Measurements from ENCODE around the gene NLE1. TPM values are rescaled to one million over a fixed set of nuclear protein-coding genes. Genes with fewer than 3 reads are reported as not detected.

NLE1 gene
- total and polyA plus RNA-seq, 2 of the 8 experiments (the other 6 are each of a cell fraction or from before 2014, with no cell fraction given): 50.4 to 51.5 TPM

GRCh38 chr17:35135322-35135721 lies 6.8 kb downstream of the NLE1 start:
- H3K4me2 ChIP-seq (ENCODE audit: insufficient read depth in 1 of 2, low read depth in 2 of 2, low read length in 2 of 2): no peak overlapping the region
- no peak overlapping the region for H3K56ac ChIP-seq (replicated peaks; ENCODE audit: insufficient read length, low read depth, low read length)
- H4K91ac ChIP-seq (replicated peaks; ENCODE audit: insufficient read length, low read length): no peak overlapping the region
- WGBS, 2 experiments (ENCODE audit: extremely low coverage in 1 of 2, insufficient coverage in 1 of 2, insufficient read length in 1 of 2, insufficient replicate concordance in 2 of 2, low coverage in 1 of 2, low lambda C conversion rate in 2 of 2, missing lambda C conversion rate in 1 of 2): 90% methylated on average over 6 of the region's 6 CpGs; no CpG with 5 or more reads in 1 of the 2 experiments
- no peaks in the 10 kb centered on the region for H3K79me1 ChIP-seq (ENCODE audit: low read depth, low read length)
- no peaks in the 10 kb centered on the region for H3K27me3 ChIP-seq (replicated peaks in 1 of 4; ENCODE audit: control insufficient read depth in 3 of 4, extremely low read depth in 1 of 4, insufficient read depth in 3 of 4, low read length in 3 of 4)
- no peak overlapping the region for H3K9ac ChIP-seq (replicated peaks in 1 of 4; ENCODE audit: extremely low read depth in 1 of 4, low read depth in 3 of 4, low read length in 3 of 4)
- H3K4me1 ChIP-seq (replicated peaks in 1 of 4; ENCODE audit: control insufficient read depth in 3 of 4, insufficient read depth in 4 of 4, low read length in 3 of 4): no peaks in the 10 kb centered on the region
- H3K14ac ChIP-seq (ENCODE audit: insufficient read length): no peak overlapping the region
- no peak overlapping the region for H2AFZ ChIP-seq (ENCODE audit: low read length)
- peaks cover 4 to 27% of the 10 kb centered on the region in 2 experiments for H4K20me1 ChIP-seq (replicated peaks in 1 of 2; ENCODE audit: control insufficient read depth in 1 of 2, insufficient read depth in 2 of 2, low read length in 2 of 2)
- no peak overlapping the region for H4K8ac ChIP-seq (ENCODE audit: extremely low read depth, insufficient read depth, low read length)
- no peak overlapping the region for H2BK12ac ChIP-seq (ENCODE audit: low read depth, low read length)
- no peak overlapping the region for H2AK5ac ChIP-seq (ENCODE audit: low read depth, low read length)
- H4K5ac ChIP-seq (ENCODE audit: insufficient read length, low read depth, low read length): no peak overlapping the region
- no peak for DNase-seq (ENCODE audit: low read depth in 1 of 2, low spot score in 2 of 2)
- no peak overlapping the region for H2BK15ac ChIP-seq (ENCODE audit: low read length)
- peaks cover 56 to 90% (median 83%) of the 10 kb centered on the region in 4 experiments for H3K36me3 ChIP-seq (ENCODE audit: control insufficient read depth in 2 of 4, insufficient read depth in 4 of 4, low read length in 3 of 4)
- POLR2A ChIA-PET (ENCODE audit: partially characterized antibody): interaction anchor here (1.1 kb wide), 1 partner anchor 42 kb away, joined by 3 read pairs; no protein-coding TSS in a partner anchor
- CTCF ChIA-PET (ENCODE audit: partially characterized antibody): interaction anchor here (1.1 kb wide), 1 partner anchor 397 kb away, joined by 3 read pairs; no protein-coding TSS in a partner anchor
- H3K4ac ChIP-seq (replicated peaks; ENCODE audit: insufficient read length, low read depth, low read length): no peak overlapping the region
- H2BK5ac ChIP-seq (ENCODE audit: low read depth, low read length): no peak overlapping the region
- TF ChIP-seq POLR2AphosphoS5 (IDR thresholded peaks at IDR 0.05; ENCODE audit: low read depth, low read length): no peak
- TF ChIP-seq CBX8 (IDR thresholded peaks at IDR 0.05; ENCODE audit: borderline replicate concordance, low read depth, low read length): no peak
- no peak for TF ChIP-seq SIRT6 (IDR thresholded peaks at IDR 0.05; ENCODE audit: low read length)
- no peak for TF ChIP-seq NRF1 (IDR thresholded peaks at IDR 0.05; ENCODE audit: low read depth, low read length)
- TF ChIP-seq TBP (IDR thresholded peaks at IDR 0.05; ENCODE audit: low read depth, low read length): no peak
- TF ChIP-seq SIN3A (conservative IDR thresholded peaks at IDR 0.05 in 1 of 2, IDR thresholded peaks at IDR 0.05 in 1 of 2; ENCODE audit: low read depth in 1 of 2, low read length in 2 of 2): no peak
- no peak for TF ChIP-seq SRF (IDR thresholded peaks at IDR 0.05; ENCODE audit: low read depth, low read length)
- no peak for TF ChIP-seq MAFK (IDR thresholded peaks at IDR 0.05; ENCODE audit: low read depth, low read length)
- H2BK20ac ChIP-seq (ENCODE audit: low read length): no peak overlapping the region
- H3K4me3 ChIP-seq (ENCODE audit: extremely low read depth in 1 of 4, insufficient read depth in 2 of 4, low read depth in 3 of 4, low read length in 4 of 4): no peak overlapping the region
- no peak for FAIRE-seq
- no peak overlapping the region for H3K18ac ChIP-seq (ENCODE audit: extremely low read depth, low read length)
- peaks cover 0 to 8% of the 10 kb centered on the region in 2 experiments; a peak in 1 of 4 replicates for H3K79me2 ChIP-seq (ENCODE audit: control insufficient read depth in 1 of 2, insufficient read depth in 2 of 2, low read length in 2 of 2)
- H3K9me3 ChIP-seq (ENCODE audit: insufficient read depth in 2 of 2, low read depth in 1 of 2, low read length in 1 of 2): no peaks in the 10 kb centered on the region
- no peak overlapping the region for H3K27ac ChIP-seq (ENCODE audit: low read depth, low read length)
- H3K23ac ChIP-seq (ENCODE audit: insufficient read length): no peak overlapping the region
- no peak overlapping the region for H2BK120ac ChIP-seq (replicated peaks; ENCODE audit: low read depth, low read length)
- H3K23me2 ChIP-seq (ENCODE audit: low read depth, low read length): no peaks in the 10 kb centered on the region
